ENCODE measurements around the gene PRKAG2.

DNA sequence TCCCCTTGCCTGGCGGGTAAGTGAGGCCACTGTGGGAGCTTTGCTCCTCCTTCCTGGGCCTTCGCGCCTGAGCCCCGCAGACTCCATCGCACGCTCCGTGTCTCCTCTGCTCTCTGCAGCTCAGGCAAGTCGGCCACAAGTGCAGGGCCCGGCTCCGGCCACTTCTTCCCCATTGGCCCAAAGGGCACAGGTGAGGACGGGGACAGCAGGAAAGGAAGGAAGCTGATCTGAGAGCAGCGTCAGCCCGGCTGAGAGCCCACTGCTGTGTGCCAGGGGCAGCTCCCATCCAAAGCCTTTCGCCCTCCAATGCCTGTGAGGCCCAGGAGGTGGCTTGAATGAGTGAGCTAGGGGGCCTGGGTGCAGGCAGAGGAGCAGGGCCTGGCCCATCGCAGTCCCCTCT is 323.6 kb downstream of the PRKAG2 start:
- TF ChIP-seq CTCF (conservative IDR thresholded peaks at IDR 0.05; ENCODE audit: low read length) (no peak), EZH2phosphoT487 (IDR thresholded peaks at IDR 0.05; ENCODE audit: borderline replicate concordance) (no peak)
